Heart left ventricle (tissue), 13 donors: ENCODE results near the gene TRIOBP.

Experiments used
- CTCF ChIP-seq, 12 donors: fragments of 200-600 bp; sonication (generic) in 4 of 12; IDR thresholded peaks; one replicate each; pipeline versions ENCODE4 v1.5.0 to v1.8.0; 2018 to 2022; ENCODE audit warnings: antibody characterized with exemption in 12 of 12, mild to moderate bottlenecking in 5 of 12
- POLR2A ChIP-seq, 2 donors: fragments of 450-650 bp; IDR thresholded peaks; one replicate each; pipeline ENCODE4 v1.6.1; 2017; ENCODE audit warnings: antibody characterized with exemption in 2 of 2, mild to moderate bottlenecking in 2 of 2, moderate library complexity in 2 of 2
- donor health status: ischemic (EF 13 %, LVEDD 7.1; RV severe dilation, severe dysfunction).
- donor health status: DM: no; HTN: yes; CAD: no.
- donor health status: DM: no; HTN: no; CAD: no.
- donor health status: ischemic (EF 25% LVEDD 6.9; RV normal size, moderate dysfunction).
- donor health status: ischemic (EF 25% LVEDD 5.7; RV mildly dilated, moderate dysfunction).
- donor health status: ischemic (EF 35%, LVEDD 5.7; RV mildly dilated, moderate dysfunction).
- donor health status: nonischemic (EF 11% LVEDD 7.7; RV severe dilation, severe dysfunction).
- donor health status: DM: yes; HTN: yes; CAD: no.
- donor health status: PGD.
- donor health status: ischemic (EF 29% LVEDD 5.4; RV normal size, mild dysfunction).
- donor health status: nonischemic (EF 23%, LVEDD 6.1; RV moderate dilation, normal function).

GRCh38 chr22:37819105-37819433 is 122.2 kb downstream of the TRIOBP start:
- TF ChIP-seq POLR2A (IDR thresholded peaks at IDR 0.05) = no peak
- TF ChIP-seq CTCF (IDR thresholded peaks at IDR 0.05) = no peak
